RWPE2 (cell line): ENCODE results near the gene RUFY4.
A peak's percentile ranks its signal among the peaks of the same experiment; 100 is the strongest.

Experiments
- ATAC-seq: fragments of 200-7000 bp; cut with Tn5 transposase; 3 replicates; pipeline ENCODE4 v1.9.1; 2021; ENCODE audit warnings: low read depth
- DNase-seq: peaks from one replicate; pipeline ENCODE4 v3.0.0-alpha.2; 2020; ENCODE audit warnings: low spot score
- H3K27ac ChIP-seq: fragments of 450-650 bp; 2 replicates; pipeline ENCODE4 v1.5.1; 2017; ENCODE audit warnings: mild to moderate bottlenecking; ENCODE audit not compliant: poor library complexity, severe bottlenecking
- H3K27me3 ChIP-seq: fragments of 250-450 bp; sonication (Bioruptor Pico); 2 replicates; pipeline ENCODE4 v1.5.1; 2021; ENCODE audit warnings: mild to moderate bottlenecking, moderate library complexity; ENCODE audit not compliant: insufficient read depth, poor library complexity, severe bottlenecking
- H3K36me3 ChIP-seq: fragments of 250-450 bp; sonication (Bioruptor Pico); 2 replicates; pipeline ENCODE4 v1.5.1; 2020; ENCODE audit warnings: low read depth, mild to moderate bottlenecking, moderate library complexity
- H3K4me1 ChIP-seq: fragments of 250-450 bp; sonication (Bioruptor Pico); 2 replicates; pipeline ENCODE4 v1.5.1; 2021; ENCODE audit warnings: mild to moderate bottlenecking, moderate library complexity; ENCODE audit not compliant: insufficient read depth, poor library complexity, severe bottlenecking
- H3K4me3 ChIP-seq: fragments of 250-450 bp; sonication (Bioruptor Pico); 2 replicates; pipeline ENCODE4 v1.5.1; 2021; ENCODE audit warnings: mild to moderate bottlenecking, moderate library complexity; ENCODE audit not compliant: severe bottlenecking
- H3K9me3 ChIP-seq: fragments of 250-450 bp; sonication (Bioruptor Pico); 2 replicates; pipeline ENCODE4 v1.5.1; 2021; ENCODE audit warnings: mild to moderate bottlenecking, moderate library complexity; ENCODE audit not compliant: severe bottlenecking
- CTCF ChIP-seq: fragments of 450-650 bp; IDR thresholded peaks from one replicate; pipeline ENCODE4 v1.5.1; 2017; ENCODE audit warnings: mild to moderate bottlenecking, moderate library complexity; ENCODE audit not compliant: poor library complexity, severe bottlenecking

RUFY4 gene

GRCh38 chr2:218036371-218036770, 32.7 kb upstream of the RUFY4 start:
- no peaks in the 10 kb centered on the region for H3K27me3 ChIP-seq

GRCh38 chr2:218039171-218039570, 29.9 kb upstream of the RUFY4 start:
- Histone ChIP-seq H3K27ac (peak overlapping the region; percentile 17), H3K36me3 (no peaks in the 10 kb centered on the region), H3K9me3 (no peaks in the 10 kb centered on the region), H3K4me1 (peaks cover 5% of the 10 kb centered on the region), H3K4me3 (no peak overlapping the region), H3K27me3 (no peaks in the 10 kb centered on the region)
- DNase-seq, result no peak
- no peak for TF ChIP-seq CTCF
- peak; percentile 93 for ATAC-seq

More at GRCh38 chr2:218036371-218036770, 32.7 kb upstream of the RUFY4 start:
- peaks cover 14% of the 10 kb centered on the region for H3K4me1 ChIP-seq
- no peaks in the 10 kb centered on the region for H3K36me3 ChIP-seq
- no peak overlapping the region for H3K4me3 ChIP-seq
- DNase-seq (no peak), ATAC-seq (no peak)
- TF ChIP-seq CTCF, result no peak
- H3K27ac ChIP-seq, result no peak overlapping the region
- H3K9me3 ChIP-seq, result no peaks in the 10 kb centered on the region

GRCh38 chr2:218040883-218041282, 28.2 kb upstream of the RUFY4 start:
- DNase-seq (no peak), ATAC-seq (no peak)
- Histone ChIP-seq H3K27me3 (no peaks in the 10 kb centered on the region), H3K4me1 (peaks cover 5% of the 10 kb centered on the region), H3K36me3 (no peaks in the 10 kb centered on the region), H3K4me3 (no peak overlapping the region), H3K9me3 (no peaks in the 10 kb centered on the region), H3K27ac (no peak overlapping the region)
- no peak for TF ChIP-seq CTCF

- H3K27ac ChIP-seq, result no peak overlapping the region
- ATAC-seq (no peak), DNase-seq (no peak)
- H3K27me3 ChIP-seq, result no peaks in the 10 kb centered on the region
- no peaks in the 10 kb centered on the region for H3K36me3 ChIP-seq
- no peak for TF ChIP-seq CTCF
- H3K9me3 ChIP-seq, result no peaks in the 10 kb centered on the region
- no peak overlapping the region for H3K4me3 ChIP-seq
- H3K4me1 ChIP-seq, result peaks cover 5% of the 10 kb centered on the region
These were observed 27.5 kb upstream of the RUFY4 start for GRCh38 chr2:218041302-218042168.

- no peak for DNase-seq
- no peaks in the 10 kb centered on the region for H3K36me3 ChIP-seq
- peaks cover 5% of the 10 kb centered on the region for H3K4me1 ChIP-seq
- H3K9me3 ChIP-seq, result no peaks in the 10 kb centered on the region
- TF ChIP-seq CTCF, result no peak
- H3K27me3 ChIP-seq, result no peaks in the 10 kb centered on the region
- H3K27ac ChIP-seq, result no peak overlapping the region
- no peak overlapping the region for H3K4me3 ChIP-seq
- no peak for ATAC-seq
These were observed 26.0 kb upstream of the RUFY4 start for GRCh38 chr2:218043100-218043499.
